GM10266 (cell line): Measurements from ENCODE around the gene INVS.
"Not testable (repeated sequence)": the region's sequence is repeated elsewhere in the genome, so short reads cannot be mapped to it uniquely, and the experiment has no call there.

Source experiments
- DNase-seq: peaks from one replicate; pipeline ENCODE4 v3.0.0; 2012; ENCODE audit errors: extremely low spot score
- CTCF ChIP-seq: IDR thresholded peaks from 2 replicates; pipeline ENCODE4 v1.5.1; 2012; ENCODE audit warnings: mild to moderate bottlenecking, low read depth; ENCODE audit not compliant: control insufficient read depth, insufficient read depth; ENCODE audit errors: missing control alignments

Gene INVS

GRCh38 chr9:100063185-100063584, 35.9 kb upstream of the INVS start:
- TF ChIP-seq CTCF: no peak
- DNase-seq: no peak

DNA sequence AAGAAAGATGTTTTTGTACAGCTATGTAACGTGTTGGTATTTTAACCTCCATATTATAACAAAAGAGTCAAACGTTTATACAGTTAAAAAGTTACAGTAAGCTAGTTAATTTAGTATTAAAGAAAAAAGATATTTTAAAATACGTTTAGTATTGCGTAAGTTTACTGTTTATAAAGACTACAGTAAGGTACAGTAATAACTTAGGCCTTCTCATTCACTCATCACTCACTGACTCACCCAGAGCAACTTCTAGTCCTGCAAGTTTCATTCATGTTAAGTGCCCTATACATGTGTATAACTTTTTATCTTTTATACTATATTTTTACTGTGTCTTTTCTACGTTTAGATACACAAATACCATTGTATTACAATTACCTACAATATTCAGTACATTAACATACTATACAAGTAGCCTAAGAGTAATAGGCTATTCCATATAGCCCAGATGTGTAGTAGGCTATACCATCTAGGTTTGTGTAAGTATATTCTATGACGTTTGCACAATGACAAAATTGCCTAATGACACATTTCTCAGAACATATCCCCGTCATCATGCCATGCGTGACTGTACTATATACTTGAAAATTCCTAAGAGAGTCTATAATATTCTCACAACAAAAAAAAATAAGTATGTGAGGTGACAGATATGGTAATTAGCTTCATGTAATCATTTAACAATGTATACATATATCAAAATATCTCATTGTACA, 34.0 kb upstream of the INVS start:
- DNase-seq: no peak
- TF ChIP-seq CTCF: no peak

GRCh38 chr9:100066539-100066938, 32.5 kb upstream of the INVS start:
- DNase-seq: peak; percentile 52

GRCh38 chr9:100067990-100068389, 31.1 kb upstream of the INVS start:
- not testable (repeated sequence) for DNase-seq

More at GRCh38 chr9:100066539-100066938, 32.5 kb upstream of the INVS start:
- no peak for TF ChIP-seq CTCF

GRCh38 chr9:100069068-100069467, 30.0 kb upstream of the INVS start:
- not testable (repeated sequence) for DNase-seq

- DNase-seq: no peak
- TF ChIP-seq CTCF: no peak
Measured at GRCh38 chr9:100070104-100071041, 28.7 kb upstream of the INVS start.

DNA sequence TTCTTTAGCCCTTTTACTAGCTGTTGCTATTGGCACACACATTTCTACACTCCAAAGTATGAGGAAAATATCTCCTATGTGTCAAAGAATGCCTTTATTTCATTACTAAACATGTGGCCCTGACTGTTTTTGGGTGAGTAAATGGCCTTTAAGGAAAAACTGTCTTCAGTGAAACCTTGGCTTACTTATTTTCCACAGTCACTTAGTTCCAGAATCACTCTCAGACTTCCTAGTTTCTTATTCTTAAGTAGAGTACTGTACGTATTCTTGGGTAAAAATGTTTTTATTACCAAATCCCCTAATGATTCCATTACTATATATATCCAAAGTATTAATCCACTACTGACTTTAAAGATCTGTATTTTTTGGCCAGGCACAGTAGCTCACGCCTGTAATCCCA, 27.8 kb upstream of the INVS start:
- no peak for DNase-seq
- TF ChIP-seq CTCF: no peak

DNA sequence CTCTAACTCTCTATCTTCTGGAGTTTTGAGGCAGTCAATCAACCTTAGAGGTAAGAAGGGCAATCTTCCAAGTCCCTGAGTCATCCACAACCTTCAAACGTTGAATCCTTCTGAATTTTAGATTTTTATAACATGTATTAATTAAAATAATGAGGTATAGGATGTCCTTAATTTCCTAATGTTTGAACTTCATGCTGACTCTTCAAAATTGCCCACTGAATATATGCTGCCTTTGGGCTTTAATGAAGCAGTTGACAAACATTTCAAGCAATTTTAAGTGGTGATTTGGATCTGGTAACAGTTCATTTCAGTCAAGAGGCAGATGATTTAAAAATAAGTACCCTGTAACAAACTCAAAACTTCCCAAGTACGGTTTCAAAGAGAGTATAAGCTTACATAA, 26.2 kb upstream of the INVS start:
- no peak for DNase-seq
- no peak for TF ChIP-seq CTCF
